Measurements from ENCODE around the gene TNIP3. TPM values are rescaled to one million over a fixed set of nuclear protein-coding genes. Genes with fewer than 3 reads are reported as not detected.

The TNIP3 gene
- total RNA-seq, 1 donor from 2014 or later: not detected

DNA sequence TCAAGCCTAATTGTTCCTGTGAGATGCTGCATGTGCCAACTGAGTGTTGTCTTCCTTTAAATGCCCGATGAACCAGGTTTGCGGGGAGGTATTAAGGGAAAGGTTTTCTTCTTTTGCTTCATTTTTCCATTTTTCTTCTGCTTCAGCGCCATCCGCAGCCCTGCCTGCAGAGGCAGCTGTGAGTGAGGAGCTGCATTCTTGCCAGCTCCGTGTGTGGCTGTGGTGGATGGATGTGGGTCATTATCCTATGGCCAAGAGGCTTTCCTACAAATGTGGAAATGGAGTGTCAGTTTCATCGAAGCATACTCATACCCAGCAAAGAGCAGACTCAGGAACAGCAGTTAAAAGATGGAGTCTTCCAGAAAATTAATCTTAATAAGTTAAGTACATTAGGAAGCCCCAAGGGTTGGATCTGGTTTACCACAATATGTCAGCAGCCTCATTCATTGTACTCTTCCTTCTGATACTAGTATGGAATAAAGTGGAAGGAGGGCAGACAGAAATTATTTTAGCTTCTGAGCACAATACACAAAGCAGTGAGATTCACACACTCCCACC, 37.6 kb downstream of the TNIP3 start:
- no peaks in the 10 kb centered on the region for H3K36me3 Mint-ChIP-seq (ENCODE audit: insufficient read depth)
- peak overlapping the region; percentile 81 for H3K27ac Mint-ChIP-seq
- H3K27me3 Mint-ChIP-seq: no peaks in the 10 kb centered on the region
- no peak overlapping the region for H3K4me3 Mint-ChIP-seq (ENCODE audit: low read depth)
- H3K9me3 Mint-ChIP-seq (ENCODE audit: low read depth): peaks cover 6% of the 10 kb centered on the region
- peaks cover 14% of the 10 kb centered on the region for H3K4me1 Mint-ChIP-seq (ENCODE audit: low read depth)
- TF ChIP-seq, protein P1, sequence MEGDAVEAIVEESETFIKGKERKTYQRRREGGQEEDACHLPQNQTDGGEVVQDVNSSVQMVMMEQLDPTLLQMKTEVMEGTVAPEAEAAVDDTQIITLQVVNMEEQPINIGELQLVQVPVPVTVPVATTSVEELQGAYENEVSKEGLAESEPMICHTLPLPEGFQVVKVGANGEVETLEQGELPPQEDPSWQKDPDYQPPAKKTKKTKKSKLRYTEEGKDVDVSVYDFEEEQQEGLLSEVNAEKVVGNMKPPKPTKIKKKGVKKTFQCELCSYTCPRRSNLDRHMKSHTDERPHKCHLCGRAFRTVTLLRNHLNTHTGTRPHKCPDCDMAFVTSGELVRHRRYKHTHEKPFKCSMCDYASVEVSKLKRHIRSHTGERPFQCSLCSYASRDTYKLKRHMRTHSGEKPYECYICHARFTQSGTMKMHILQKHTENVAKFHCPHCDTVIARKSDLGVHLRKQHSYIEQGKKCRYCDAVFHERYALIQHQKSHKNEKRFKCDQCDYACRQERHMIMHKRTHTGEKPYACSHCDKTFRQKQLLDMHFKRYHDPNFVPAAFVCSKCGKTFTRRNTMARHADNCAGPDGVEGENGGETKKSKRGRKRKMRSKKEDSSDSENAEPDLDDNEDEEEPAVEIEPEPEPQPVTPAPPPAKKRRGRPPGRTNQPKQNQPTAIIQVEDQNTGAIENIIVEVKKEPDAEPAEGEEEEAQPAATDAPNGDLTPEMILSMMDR (IDR thresholded peaks at IDR 0.05; ENCODE audit: unreplicated experiment): no peak
- DNase-seq (ENCODE audit: low spot score, unreplicated experiment): no peak

DNA sequence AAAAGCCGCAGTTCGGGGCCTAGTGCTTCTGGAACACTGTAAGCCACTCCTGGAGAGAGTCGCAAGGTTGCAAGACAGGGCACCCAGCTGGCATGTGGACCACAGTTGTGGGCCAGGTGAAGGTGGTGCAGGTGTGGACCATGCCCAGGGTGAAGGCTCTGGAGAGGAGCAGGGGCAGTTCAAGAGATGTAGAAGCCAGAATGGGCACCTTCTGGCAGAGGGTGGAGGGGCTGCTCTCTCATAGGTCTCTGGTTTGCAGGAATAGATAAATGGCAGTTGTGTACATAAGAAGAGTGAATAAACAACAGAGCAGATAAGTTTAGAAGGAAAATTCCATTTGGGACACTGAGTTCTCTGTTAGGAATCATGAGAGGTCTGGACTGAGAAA, 38.6 kb downstream of the TNIP3 start:
- TF ChIP-seq, protein P1 (IDR thresholded peaks at IDR 0.05; ENCODE audit: unreplicated experiment): no peak
- Mint-ChIP-seq H3K27ac (no peak overlapping the region), H3K4me1 (ENCODE audit: low read depth) (peaks cover 14% of the 10 kb centered on the region), H3K36me3 (ENCODE audit: insufficient read depth) (no peaks in the 10 kb centered on the region), H3K27me3 (no peaks in the 10 kb centered on the region), H3K4me3 (ENCODE audit: low read depth) (no peak overlapping the region), H3K9me3 (ENCODE audit: low read depth) (peaks cover 6% of the 10 kb centered on the region)
- no peak for DNase-seq (ENCODE audit: low spot score, unreplicated experiment)

DNA sequence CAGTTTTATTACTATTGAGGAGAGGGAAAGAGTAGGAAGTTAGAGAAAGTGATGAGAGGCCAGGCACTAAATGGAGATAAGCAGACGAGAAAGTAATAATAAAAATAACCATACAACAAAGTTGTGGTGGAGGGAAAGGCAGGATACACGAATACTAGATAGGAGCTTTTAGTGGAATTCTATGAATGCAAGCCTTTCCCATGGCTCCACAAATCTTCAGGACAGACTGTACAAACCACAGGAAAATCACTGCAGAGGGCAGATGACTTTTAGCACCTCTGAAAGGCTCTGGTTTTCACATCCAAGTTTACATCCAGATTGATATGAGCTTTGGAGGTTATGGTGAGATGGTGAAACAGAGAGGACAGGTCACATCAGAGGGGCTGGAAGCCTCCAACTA, 41.5 kb downstream of the TNIP3 start:
- no peaks in the 10 kb centered on the region for H3K36me3 Mint-ChIP-seq (ENCODE audit: insufficient read depth)
- H3K4me3 Mint-ChIP-seq (ENCODE audit: low read depth): no peak overlapping the region
- no peaks in the 10 kb centered on the region for H3K27me3 Mint-ChIP-seq
- DNase-seq (ENCODE audit: low spot score, unreplicated experiment): no peak
- no peak overlapping the region for H3K27ac Mint-ChIP-seq
- TF ChIP-seq, protein P1 (IDR thresholded peaks at IDR 0.05; ENCODE audit: unreplicated experiment): no peak
- H3K4me1 Mint-ChIP-seq (ENCODE audit: low read depth): peaks cover 14% of the 10 kb centered on the region
- H3K9me3 Mint-ChIP-seq (ENCODE audit: low read depth): peaks cover 3% of the 10 kb centered on the region

DNA sequence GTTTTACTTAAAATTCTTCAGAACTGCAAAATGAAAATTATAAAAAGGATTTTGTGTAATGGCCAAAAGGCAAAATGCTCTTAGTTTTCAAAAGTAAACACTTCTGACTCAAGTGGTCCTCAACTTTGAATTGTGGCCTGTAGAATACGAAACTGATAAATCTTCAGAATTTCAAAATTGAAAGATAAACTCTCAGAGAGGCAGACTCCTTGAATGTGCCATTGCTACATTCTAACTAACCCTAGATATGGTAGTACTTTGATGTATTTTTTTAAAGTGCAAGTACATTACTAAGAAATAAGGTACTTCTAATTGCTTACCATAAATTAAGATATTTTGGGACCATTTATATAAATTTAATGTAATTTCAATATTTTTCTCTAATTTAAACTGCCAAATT, 44.4 kb downstream of the TNIP3 start:
- Mint-ChIP-seq H3K4me1 (ENCODE audit: low read depth) (no peaks in the 10 kb centered on the region), H3K27me3 (no peaks in the 10 kb centered on the region), H3K36me3 (ENCODE audit: insufficient read depth) (no peaks in the 10 kb centered on the region), H3K9me3 (ENCODE audit: low read depth) (peaks cover 3% of the 10 kb centered on the region), H3K27ac (no peak overlapping the region), H3K4me3 (ENCODE audit: low read depth) (no peak overlapping the region)
- no peak for DNase-seq (ENCODE audit: low spot score, unreplicated experiment)
- TF ChIP-seq, protein P1 (IDR thresholded peaks at IDR 0.05; ENCODE audit: unreplicated experiment): no peak

DNA sequence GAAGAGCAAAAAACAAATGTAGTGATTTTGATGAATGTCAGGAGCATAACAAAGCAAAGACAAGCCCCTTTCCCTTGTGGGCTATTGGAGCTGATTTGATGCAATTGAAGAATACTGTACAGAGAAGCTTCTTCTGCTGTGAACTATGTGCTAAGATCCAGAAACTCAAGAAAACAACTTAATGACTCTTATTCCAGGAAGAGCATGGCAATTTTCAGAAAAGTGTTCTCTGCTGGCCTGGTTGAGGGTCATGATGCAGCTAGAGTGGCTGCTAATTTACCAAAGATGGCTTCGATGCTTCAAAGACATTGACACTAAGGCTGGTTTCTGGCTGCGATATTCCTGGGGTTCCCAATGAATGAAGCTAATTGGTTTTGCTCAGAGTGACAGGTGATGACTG, 45.8 kb downstream of the TNIP3 start:
- Mint-ChIP-seq H3K27me3 (no peaks in the 10 kb centered on the region), H3K9me3 (ENCODE audit: low read depth) (peaks cover 3% of the 10 kb centered on the region), H3K36me3 (ENCODE audit: insufficient read depth) (no peaks in the 10 kb centered on the region), H3K4me1 (ENCODE audit: low read depth) (peaks cover 4% of the 10 kb centered on the region), H3K4me3 (ENCODE audit: low read depth) (no peak overlapping the region), H3K27ac (no peak overlapping the region)
- TF ChIP-seq, protein P1 (IDR thresholded peaks at IDR 0.05; ENCODE audit: unreplicated experiment): no peak
- no peak for DNase-seq (ENCODE audit: low spot score, unreplicated experiment)
